ENCODE data around the gene MDM4.

The MDM4 gene

GRCh38 chr1:204571631-204572030 is 55.4 kb downstream of the MDM4 start:
- Histone ChIP-seq H3K27ac (ENCODE audit: low read depth, low read length) (no peak overlapping the region), H2BK120ac (ENCODE audit: low read depth, low read length) (no peak overlapping the region), H3K56ac (ENCODE audit: low read length) (no peak overlapping the region), H4K8ac (ENCODE audit: low read depth, low read length) (no peak overlapping the region), H2BK5ac (ENCODE audit: low read length) (no peak overlapping the region), H3K23ac (ENCODE audit: low read length) (no peak overlapping the region), H2BK15ac (replicated peaks; ENCODE audit: low read depth) (no peak overlapping the region), H3K79me2 (ENCODE audit: control insufficient read depth, insufficient read depth, low read length) (no peaks in the 10 kb centered on the region), H3K36me3 (ENCODE audit: control insufficient read depth, insufficient read depth, low read length) (no peaks in the 10 kb centered on the region), H3K4me2 (ENCODE audit: low read length) (no peak overlapping the region), H3K9ac (ENCODE audit: low read length) (no peak overlapping the region), H3K4me3 (ENCODE audit: low read length) (no peak overlapping the region), H2AK5ac (ENCODE audit: low read length) (no peak overlapping the region), H3K79me1 (ENCODE audit: low read length) (no peaks in the 10 kb centered on the region), H3K4ac (ENCODE audit: low read depth, low read length) (no peak overlapping the region), H4K5ac (ENCODE audit: low read length) (no peak overlapping the region), H3K27me3 (ENCODE audit: insufficient read depth, low read length, poor library complexity) (no peaks in the 10 kb centered on the region), H3K4me1 (ENCODE audit: control insufficient read depth, low read depth, low read length) (peaks cover 13% of the 10 kb centered on the region), H3K18ac (ENCODE audit: low read length) (no peak overlapping the region)
- WGBS (ENCODE audit: extremely low coverage, insufficient coverage, low lambda C conversion rate) = no CpG with 5 or more reads among the region's 4 CpGs
- no peak for DNase-seq

- no peak overlapping the region for H3K18ac ChIP-seq (ENCODE audit: low read length)
- no peak overlapping the region for H3K27ac ChIP-seq (ENCODE audit: low read depth, low read length)
- no peak overlapping the region for H3K4me2 ChIP-seq (ENCODE audit: low read length)
- no peak overlapping the region for H3K4ac ChIP-seq (ENCODE audit: low read depth, low read length)
- H3K79me2 ChIP-seq (ENCODE audit: control insufficient read depth, insufficient read depth, low read length) = no peaks in the 10 kb centered on the region
- H3K36me3 ChIP-seq (ENCODE audit: control insufficient read depth, insufficient read depth, low read length) = no peaks in the 10 kb centered on the region
- H3K23ac ChIP-seq (ENCODE audit: low read length) = no peak overlapping the region
- no peak overlapping the region for H2BK5ac ChIP-seq (ENCODE audit: low read length)
- no peak overlapping the region for H2AK5ac ChIP-seq (ENCODE audit: low read length)
- H3K4me3 ChIP-seq (ENCODE audit: low read length) = no peak overlapping the region
- peak; percentile 40 for DNase-seq
- H3K79me1 ChIP-seq (ENCODE audit: low read length) = no peaks in the 10 kb centered on the region
- H2BK120ac ChIP-seq (ENCODE audit: low read depth, low read length) = no peak overlapping the region
- H3K9ac ChIP-seq (ENCODE audit: low read length) = no peak overlapping the region
- no peaks in the 10 kb centered on the region for H3K27me3 ChIP-seq (ENCODE audit: insufficient read depth, low read length, poor library complexity)
- peaks cover 13% of the 10 kb centered on the region for H3K4me1 ChIP-seq (ENCODE audit: control insufficient read depth, low read depth, low read length)
- no peak overlapping the region for H4K5ac ChIP-seq (ENCODE audit: low read length)
- H2BK15ac ChIP-seq (replicated peaks; ENCODE audit: low read depth) = no peak overlapping the region
- no peak overlapping the region for H4K8ac ChIP-seq (ENCODE audit: low read depth, low read length)
- WGBS (ENCODE audit: extremely low coverage, insufficient coverage, low lambda C conversion rate) = no CpG with 5 or more reads among the region's 8 CpGs
- H3K56ac ChIP-seq (ENCODE audit: low read length) = peak overlapping the region; percentile 15
Measured at GRCh38 chr1:204572923-204573922, 57.0 kb downstream of the MDM4 start.

- no peaks in the 10 kb centered on the region for H3K36me3 ChIP-seq (ENCODE audit: control insufficient read depth, insufficient read depth, low read length)
- no peak overlapping the region for H4K5ac ChIP-seq (ENCODE audit: low read length)
- no peak overlapping the region for H4K8ac ChIP-seq (ENCODE audit: low read depth, low read length)
- no peaks in the 10 kb centered on the region for H3K79me1 ChIP-seq (ENCODE audit: low read length)
- H3K79me2 ChIP-seq (ENCODE audit: control insufficient read depth, insufficient read depth, low read length) = no peaks in the 10 kb centered on the region
- no peaks in the 10 kb centered on the region for H3K27me3 ChIP-seq (ENCODE audit: insufficient read depth, low read length, poor library complexity)
- no peak overlapping the region for H2BK15ac ChIP-seq (replicated peaks; ENCODE audit: low read depth)
- no peak overlapping the region for H3K56ac ChIP-seq (ENCODE audit: low read length)
- H2BK120ac ChIP-seq (ENCODE audit: low read depth, low read length) = no peak overlapping the region
- no peak overlapping the region for H3K18ac ChIP-seq (ENCODE audit: low read length)
- H3K9ac ChIP-seq (ENCODE audit: low read length) = no peak overlapping the region
- no peak overlapping the region for H2BK5ac ChIP-seq (ENCODE audit: low read length)
- no peak overlapping the region for H3K4me3 ChIP-seq (ENCODE audit: low read length)
- no peak overlapping the region for H3K23ac ChIP-seq (ENCODE audit: low read length)
- H2AK5ac ChIP-seq (ENCODE audit: low read length) = no peak overlapping the region
- no peak overlapping the region for H3K27ac ChIP-seq (ENCODE audit: low read depth, low read length)
- DNase-seq = peak; percentile 57
- no CpG with 5 or more reads among the region's 8 CpGs for WGBS (ENCODE audit: extremely low coverage, insufficient coverage, low lambda C conversion rate)
- H3K4ac ChIP-seq (ENCODE audit: low read depth, low read length) = no peak overlapping the region
- H3K4me1 ChIP-seq (ENCODE audit: control insufficient read depth, low read depth, low read length) = peaks cover 13% of the 10 kb centered on the region
- H3K4me2 ChIP-seq (ENCODE audit: low read length) = no peak overlapping the region
Measured at GRCh38 chr1:204574016-204574864, 58.0 kb downstream of the MDM4 start.

- H2BK120ac ChIP-seq (ENCODE audit: low read depth, low read length) = no peak overlapping the region
- H3K4me2 ChIP-seq (ENCODE audit: low read length) = no peak overlapping the region
- no peak overlapping the region for H3K27ac ChIP-seq (ENCODE audit: low read depth, low read length)
- H4K5ac ChIP-seq (ENCODE audit: low read length) = no peak overlapping the region
- H2BK5ac ChIP-seq (ENCODE audit: low read length) = no peak overlapping the region
- H3K9ac ChIP-seq (ENCODE audit: low read length) = no peak overlapping the region
- no peaks in the 10 kb centered on the region for H3K79me1 ChIP-seq (ENCODE audit: low read length)
- H3K4ac ChIP-seq (ENCODE audit: low read depth, low read length) = no peak overlapping the region
- no peak overlapping the region for H2AK5ac ChIP-seq (ENCODE audit: low read length)
- WGBS (ENCODE audit: extremely low coverage, insufficient coverage, low lambda C conversion rate) = no CpG with 5 or more reads among the region's 3 CpGs
- DNase-seq = no peak
- H3K4me3 ChIP-seq (ENCODE audit: low read length) = no peak overlapping the region
- no peak overlapping the region for H3K18ac ChIP-seq (ENCODE audit: low read length)
- H2BK15ac ChIP-seq (replicated peaks; ENCODE audit: low read depth) = no peak overlapping the region
- no peak overlapping the region for H4K8ac ChIP-seq (ENCODE audit: low read depth, low read length)
- no peak overlapping the region for H3K56ac ChIP-seq (ENCODE audit: low read length)
- peaks cover 13% of the 10 kb centered on the region for H3K4me1 ChIP-seq (ENCODE audit: control insufficient read depth, low read depth, low read length)
- no peaks in the 10 kb centered on the region for H3K36me3 ChIP-seq (ENCODE audit: control insufficient read depth, insufficient read depth, low read length)
- H3K23ac ChIP-seq (ENCODE audit: low read length) = no peak overlapping the region
- H3K27me3 ChIP-seq (ENCODE audit: insufficient read depth, low read length, poor library complexity) = no peaks in the 10 kb centered on the region
- H3K79me2 ChIP-seq (ENCODE audit: control insufficient read depth, insufficient read depth, low read length) = no peaks in the 10 kb centered on the region
Measured at GRCh38 chr1:204574865-204575163, 58.6 kb downstream of the MDM4 start.

GRCh38 chr1:204575221-204576190 is 59.3 kb downstream of the MDM4 start:
- no peak overlapping the region for H2BK120ac ChIP-seq (ENCODE audit: low read depth, low read length)
- H3K18ac ChIP-seq (ENCODE audit: low read length) = no peak overlapping the region
- H2BK5ac ChIP-seq (ENCODE audit: low read length) = no peak overlapping the region
- H3K4me1 ChIP-seq (ENCODE audit: control insufficient read depth, low read depth, low read length) = peaks cover 13% of the 10 kb centered on the region
- H4K5ac ChIP-seq (ENCODE audit: low read length) = no peak overlapping the region
- no peak overlapping the region for H3K56ac ChIP-seq (ENCODE audit: low read length)
- no peaks in the 10 kb centered on the region for H3K27me3 ChIP-seq (ENCODE audit: insufficient read depth, low read length, poor library complexity)
- H2BK15ac ChIP-seq (replicated peaks; ENCODE audit: low read depth) = no peak overlapping the region
- H3K9ac ChIP-seq (ENCODE audit: low read length) = no peak overlapping the region
- H3K4me2 ChIP-seq (ENCODE audit: low read length) = no peak overlapping the region
- H2AK5ac ChIP-seq (ENCODE audit: low read length) = no peak overlapping the region
- H3K27ac ChIP-seq (ENCODE audit: low read depth, low read length) = no peak overlapping the region
- H3K36me3 ChIP-seq (ENCODE audit: control insufficient read depth, insufficient read depth, low read length) = no peaks in the 10 kb centered on the region
- no peak overlapping the region for H3K4ac ChIP-seq (ENCODE audit: low read depth, low read length)
- no peaks in the 10 kb centered on the region for H3K79me1 ChIP-seq (ENCODE audit: low read length)
- peak overlapping the region; percentile 30 for H3K23ac ChIP-seq (ENCODE audit: low read length)
- no peaks in the 10 kb centered on the region for H3K79me2 ChIP-seq (ENCODE audit: control insufficient read depth, insufficient read depth, low read length)
- no peak overlapping the region for H4K8ac ChIP-seq (ENCODE audit: low read depth, low read length)
- WGBS (ENCODE audit: extremely low coverage, insufficient coverage, low lambda C conversion rate) = no CpG with 5 or more reads among the region's 13 CpGs
- DNase-seq = no peak
- no peak overlapping the region for H3K4me3 ChIP-seq (ENCODE audit: low read length)
